ENCODE data around the gene IFFO2. TPM values are rescaled to one million over a fixed set of nuclear protein-coding genes. Genes with fewer than 3 reads are reported as not detected.

IFFO2 gene
- total RNA-seq, 2 donors from 2014 or later = 24.8 to 27.7 TPM

GRCh38 chr1:18991585-18991984, 35.1 kb upstream of the IFFO2 start:
- DNase-seq (ENCODE audit: low spot score) (no peak), ATAC-seq (ENCODE audit: insufficient number of reproducible peaks, low FRiP score, low read depth) (no peak)
- TF ChIP-seq CTCF (IDR thresholded peaks at IDR 0.05) = no peak

GRCh38 chr1:18989896-18990295, 33.4 kb upstream of the IFFO2 start:
- Histone ChIP-seq H3K27ac (no peak overlapping the region), H3K27me3 (replicated peaks; ENCODE audit: insufficient read depth) (no peaks in the 10 kb centered on the region), H3K9me3 (no peaks in the 10 kb centered on the region), H3K4me3 (no peak overlapping the region), H3K4me1 (ENCODE audit: control insufficient read depth in 1 of 2, low read depth in 2 of 2) (no peaks in the 10 kb centered on the region), H3K36me3 (no peaks in the 10 kb centered on the region)
- no peak for TF ChIP-seq CTCF (IDR thresholded peaks at IDR 0.05)
- ATAC-seq (ENCODE audit: insufficient number of reproducible peaks, low FRiP score, low read depth) (no peak), DNase-seq (ENCODE audit: low spot score) (no peak)

More at GRCh38 chr1:18991585-18991984, 35.1 kb upstream of the IFFO2 start:
- no peak overlapping the region for H3K4me3 ChIP-seq
- H3K36me3 ChIP-seq = no peaks in the 10 kb centered on the region
- H3K9me3 ChIP-seq = no peaks in the 10 kb centered on the region
- no peak overlapping the region for H3K27ac ChIP-seq
- H3K27me3 ChIP-seq (replicated peaks; ENCODE audit: insufficient read depth) = no peaks in the 10 kb centered on the region
- H3K4me1 ChIP-seq (ENCODE audit: control insufficient read depth in 1 of 2, low read depth in 2 of 2) = no peaks in the 10 kb centered on the region

GRCh38 chr1:18989176-18989799, 32.8 kb upstream of the IFFO2 start:
- DNase-seq (ENCODE audit: low spot score) = no peak
- H3K27ac ChIP-seq = no peak overlapping the region
- H3K36me3 ChIP-seq = no peaks in the 10 kb centered on the region
- no peaks in the 10 kb centered on the region for H3K4me1 ChIP-seq (ENCODE audit: control insufficient read depth in 1 of 2, low read depth in 2 of 2)
- no peak for ATAC-seq (ENCODE audit: insufficient number of reproducible peaks, low FRiP score, low read depth)
- H3K9me3 ChIP-seq = no peaks in the 10 kb centered on the region
- TF ChIP-seq CTCF (IDR thresholded peaks at IDR 0.05) = no peak
- H3K27me3 ChIP-seq (replicated peaks; ENCODE audit: insufficient read depth) = no peaks in the 10 kb centered on the region
- H3K4me3 ChIP-seq = no peak overlapping the region

- Histone ChIP-seq H3K4me3 (no peak overlapping the region), H3K27ac (no peak overlapping the region), H3K9me3 (no peaks in the 10 kb centered on the region), H3K4me1 (ENCODE audit: control insufficient read depth in 1 of 2, low read depth in 2 of 2) (no peaks in the 10 kb centered on the region), H3K27me3 (replicated peaks; ENCODE audit: insufficient read depth) (no peaks in the 10 kb centered on the region), H3K36me3 (no peaks in the 10 kb centered on the region)
- no peak for TF ChIP-seq CTCF (IDR thresholded peaks at IDR 0.05)
- ATAC-seq (ENCODE audit: insufficient number of reproducible peaks, low FRiP score, low read depth) (no peak), DNase-seq (ENCODE audit: low spot score) (no peak)
Measured at GRCh38 chr1:18981242-18981641, 24.8 kb upstream of the IFFO2 start.

- no peak for TF ChIP-seq CTCF (IDR thresholded peaks at IDR 0.05)
- Histone ChIP-seq H3K4me3 (no peak overlapping the region), H3K36me3 (no peaks in the 10 kb centered on the region), H3K27me3 (replicated peaks; ENCODE audit: insufficient read depth) (no peaks in the 10 kb centered on the region), H3K27ac (no peak overlapping the region), H3K9me3 (no peaks in the 10 kb centered on the region), H3K4me1 (ENCODE audit: control insufficient read depth in 1 of 2, low read depth in 2 of 2) (no peaks in the 10 kb centered on the region)
- DNase-seq (ENCODE audit: low spot score) (no peak), ATAC-seq (ENCODE audit: insufficient number of reproducible peaks, low FRiP score, low read depth) (no peak)
Measured at GRCh38 chr1:18978706-18979105, 22.2 kb upstream of the IFFO2 start.
